Measurements from ENCODE around the gene KCNJ6. TPM values are rescaled to one million over a fixed set of nuclear protein-coding genes. Genes with fewer than 3 reads are reported as not detected.

Gene KCNJ6
- total and polyA plus RNA-seq, 4 donors = 0.01 TPM; not detected in 3

DNA sequence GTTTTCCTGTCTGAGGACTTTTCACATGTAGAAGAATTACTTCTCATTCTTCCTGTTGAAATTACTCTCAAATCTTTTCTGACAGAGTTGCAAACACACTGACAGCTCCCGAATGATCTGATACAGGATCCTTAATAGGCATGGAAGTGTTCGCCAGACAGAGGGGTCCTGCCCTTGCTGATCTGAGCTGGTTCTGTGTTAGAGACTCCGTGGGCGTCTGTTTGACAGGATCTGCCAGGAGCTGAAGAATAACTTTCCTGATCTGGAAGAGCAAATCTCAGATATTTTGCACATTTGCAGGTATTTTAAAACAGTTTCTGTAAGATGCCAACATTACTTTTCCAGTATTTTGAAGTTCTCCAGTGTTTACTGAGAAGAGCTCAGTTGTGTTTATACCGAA is 347.3 kb downstream of the KCNJ6 start:
- no peak overlapping the region for H3K9ac ChIP-seq (ENCODE audit: low read depth in 1 of 2, low read length in 2 of 2)
- no peak overlapping the region for H3K4me3 ChIP-seq (ENCODE audit: low read depth in 1 of 3, low read length in 3 of 3)
- 78% methylated on average over 5 of the region's 5 CpGs for WGBS
- peaks cover 4 to 23% (median 15%) of the 10 kb centered on the region in 4 donors for H3K4me1 ChIP-seq (ENCODE audit: control insufficient read depth in 4 of 4, insufficient read depth in 4 of 4, low read length in 3 of 4)
- H3K36me3 ChIP-seq (ENCODE audit: control insufficient read depth in 4 of 4, insufficient read depth in 3 of 4, low read depth in 1 of 4, low read length in 3 of 4) = no peaks in the 10 kb centered on the region
- TF ChIP-seq HNF4A (conservative IDR thresholded peaks at IDR 0.05) = no peak
- no peak for TF ChIP-seq RAD21 (IDR thresholded peaks at IDR 0.05)
- no peak for TF ChIP-seq FOXA2 (IDR thresholded peaks at IDR 0.05)
- TF ChIP-seq, protein P1, sequence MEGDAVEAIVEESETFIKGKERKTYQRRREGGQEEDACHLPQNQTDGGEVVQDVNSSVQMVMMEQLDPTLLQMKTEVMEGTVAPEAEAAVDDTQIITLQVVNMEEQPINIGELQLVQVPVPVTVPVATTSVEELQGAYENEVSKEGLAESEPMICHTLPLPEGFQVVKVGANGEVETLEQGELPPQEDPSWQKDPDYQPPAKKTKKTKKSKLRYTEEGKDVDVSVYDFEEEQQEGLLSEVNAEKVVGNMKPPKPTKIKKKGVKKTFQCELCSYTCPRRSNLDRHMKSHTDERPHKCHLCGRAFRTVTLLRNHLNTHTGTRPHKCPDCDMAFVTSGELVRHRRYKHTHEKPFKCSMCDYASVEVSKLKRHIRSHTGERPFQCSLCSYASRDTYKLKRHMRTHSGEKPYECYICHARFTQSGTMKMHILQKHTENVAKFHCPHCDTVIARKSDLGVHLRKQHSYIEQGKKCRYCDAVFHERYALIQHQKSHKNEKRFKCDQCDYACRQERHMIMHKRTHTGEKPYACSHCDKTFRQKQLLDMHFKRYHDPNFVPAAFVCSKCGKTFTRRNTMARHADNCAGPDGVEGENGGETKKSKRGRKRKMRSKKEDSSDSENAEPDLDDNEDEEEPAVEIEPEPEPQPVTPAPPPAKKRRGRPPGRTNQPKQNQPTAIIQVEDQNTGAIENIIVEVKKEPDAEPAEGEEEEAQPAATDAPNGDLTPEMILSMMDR (IDR thresholded peaks at IDR 0.05; ENCODE audit: low read depth, low read length, missing input control) = no peak
- TF ChIP-seq, protein P2, sequence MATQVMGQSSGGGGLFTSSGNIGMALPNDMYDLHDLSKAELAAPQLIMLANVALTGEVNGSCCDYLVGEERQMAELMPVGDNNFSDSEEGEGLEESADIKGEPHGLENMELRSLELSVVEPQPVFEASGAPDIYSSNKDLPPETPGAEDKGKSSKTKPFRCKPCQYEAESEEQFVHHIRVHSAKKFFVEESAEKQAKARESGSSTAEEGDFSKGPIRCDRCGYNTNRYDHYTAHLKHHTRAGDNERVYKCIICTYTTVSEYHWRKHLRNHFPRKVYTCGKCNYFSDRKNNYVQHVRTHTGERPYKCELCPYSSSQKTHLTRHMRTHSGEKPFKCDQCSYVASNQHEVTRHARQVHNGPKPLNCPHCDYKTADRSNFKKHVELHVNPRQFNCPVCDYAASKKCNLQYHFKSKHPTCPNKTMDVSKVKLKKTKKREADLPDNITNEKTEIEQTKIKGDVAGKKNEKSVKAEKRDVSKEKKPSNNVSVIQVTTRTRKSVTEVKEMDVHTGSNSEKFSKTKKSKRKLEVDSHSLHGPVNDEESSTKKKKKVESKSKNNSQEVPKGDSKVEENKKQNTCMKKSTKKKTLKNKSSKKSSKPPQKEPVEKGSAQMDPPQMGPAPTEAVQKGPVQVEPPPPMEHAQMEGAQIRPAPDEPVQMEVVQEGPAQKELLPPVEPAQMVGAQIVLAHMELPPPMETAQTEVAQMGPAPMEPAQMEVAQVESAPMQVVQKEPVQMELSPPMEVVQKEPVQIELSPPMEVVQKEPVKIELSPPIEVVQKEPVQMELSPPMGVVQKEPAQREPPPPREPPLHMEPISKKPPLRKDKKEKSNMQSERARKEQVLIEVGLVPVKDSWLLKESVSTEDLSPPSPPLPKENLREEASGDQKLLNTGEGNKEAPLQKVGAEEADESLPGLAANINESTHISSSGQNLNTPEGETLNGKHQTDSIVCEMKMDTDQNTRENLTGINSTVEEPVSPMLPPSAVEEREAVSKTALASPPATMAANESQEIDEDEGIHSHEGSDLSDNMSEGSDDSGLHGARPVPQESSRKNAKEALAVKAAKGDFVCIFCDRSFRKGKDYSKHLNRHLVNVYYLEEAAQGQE (IDR thresholded peaks at IDR 0.05) = no peak
- TF ChIP-seq FOXA1 (IDR thresholded peaks at IDR 0.05) = no peak
- TF ChIP-seq, protein P3, sequence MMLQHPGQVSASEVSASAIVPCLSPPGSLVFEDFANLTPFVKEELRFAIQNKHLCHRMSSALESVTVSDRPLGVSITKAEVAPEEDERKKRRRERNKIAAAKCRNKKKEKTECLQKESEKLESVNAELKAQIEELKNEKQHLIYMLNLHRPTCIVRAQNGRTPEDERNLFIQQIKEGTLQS (IDR thresholded peaks at IDR 0.05) = no peak
- TF ChIP-seq TAF1 (conservative IDR thresholded peaks at IDR 0.05) = no peak
- no peak for TF ChIP-seq GABPA (IDR thresholded peaks at IDR 0.05 in 1 of 2, conservative IDR thresholded peaks at IDR 0.05 in 1 of 2)
- TF ChIP-seq SP1 (IDR thresholded peaks at IDR 0.05) = no peak
- TF ChIP-seq JUND (IDR thresholded peaks at IDR 0.05) = no peak
- TF ChIP-seq, protein P4, sequence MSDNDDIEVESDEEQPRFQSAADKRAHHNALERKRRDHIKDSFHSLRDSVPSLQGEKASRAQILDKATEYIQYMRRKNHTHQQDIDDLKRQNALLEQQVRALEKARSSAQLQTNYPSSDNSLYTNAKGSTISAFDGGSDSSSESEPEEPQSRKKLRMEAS (IDR thresholded peaks at IDR 0.05) = no peak
- no peaks in the 10 kb centered on the region for H3K9me3 ChIP-seq (ENCODE audit: control insufficient read depth in 4 of 4, low read length in 3 of 4)
- no peaks in the 10 kb centered on the region for H3K27me3 ChIP-seq (ENCODE audit: control insufficient read depth in 4 of 4, insufficient read depth in 4 of 4, low read length in 3 of 4)
- H3K27ac ChIP-seq (ENCODE audit: low read depth in 1 of 2, low read length in 2 of 2) = no peak overlapping the region
- DNase-seq (ENCODE audit: low spot score) = no peak

DNA sequence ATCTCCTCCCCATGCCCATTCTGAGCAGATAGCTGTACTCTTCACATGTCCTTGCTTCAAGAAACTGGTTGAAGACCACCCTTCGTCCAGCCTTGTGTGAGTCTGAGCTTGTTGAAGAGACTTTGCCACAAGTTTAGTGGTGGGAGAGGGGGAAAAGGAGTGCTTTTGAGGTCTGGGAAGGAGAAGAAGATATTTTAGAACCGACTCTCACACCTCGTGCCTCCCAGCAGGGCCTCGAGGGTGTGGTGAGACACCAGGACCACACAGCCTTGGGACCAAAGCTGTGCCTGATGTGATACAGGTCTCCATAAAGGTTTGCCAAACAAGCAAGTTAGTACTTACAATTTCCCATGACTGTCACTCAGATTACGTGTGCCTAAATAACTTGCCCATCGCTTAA is 347.8 kb downstream of the KCNJ6 start:
- Histone ChIP-seq H3K9ac (ENCODE audit: low read depth in 1 of 2, low read length in 2 of 2) (no peak overlapping the region), H3K9me3 (ENCODE audit: control insufficient read depth in 4 of 4, low read length in 3 of 4) (no peaks in the 10 kb centered on the region), H3K4me3 (ENCODE audit: low read depth in 1 of 3, low read length in 3 of 3) (no peak overlapping the region), H3K36me3 (ENCODE audit: control insufficient read depth in 4 of 4, insufficient read depth in 3 of 4, low read depth in 1 of 4, low read length in 3 of 4) (no peaks in the 10 kb centered on the region), H3K4me1 (ENCODE audit: control insufficient read depth in 4 of 4, insufficient read depth in 4 of 4, low read length in 3 of 4) (peaks cover 4 to 24% (median 15%) of the 10 kb centered on the region in 4 donors), H3K27me3 (ENCODE audit: control insufficient read depth in 4 of 4, insufficient read depth in 4 of 4, low read length in 3 of 4) (no peaks in the 10 kb centered on the region), H3K27ac (ENCODE audit: low read depth in 1 of 2, low read length in 2 of 2) (no peak overlapping the region)
- no peak for DNase-seq (ENCODE audit: low spot score)
- WGBS = 84% methylated on average over 6 of the region's 6 CpGs
- TF ChIP-seq FOXA1 (IDR thresholded peaks at IDR 0.05) (no peak), FOXA2 (IDR thresholded peaks at IDR 0.05) (no peak), RAD21 (IDR thresholded peaks at IDR 0.05) (no peak), JUND (IDR thresholded peaks at IDR 0.05) (no peak), NR2F2 (IDR thresholded peaks at IDR 0.05) (no peak), GABPA (IDR thresholded peaks at IDR 0.05 in 1 of 2, conservative IDR thresholded peaks at IDR 0.05 in 1 of 2) (no peak), RXRA (IDR thresholded peaks at IDR 0.05) (no peak), SP1 (IDR thresholded peaks at IDR 0.05) (no peak), EGR1 (IDR thresholded peaks at IDR 0.05; ENCODE audit: low read depth in 2 of 2) (no peak), TAF1 (conservative IDR thresholded peaks at IDR 0.05) (no peak), HNF4G (IDR thresholded peaks at IDR 0.05) (no peak), YY1 (IDR thresholded peaks at IDR 0.05) (no peak), HNF4A (conservative IDR thresholded peaks at IDR 0.05) (no peak)
- TF ChIP-seq, protein P3 (IDR thresholded peaks at IDR 0.05) = no peak
- TF ChIP-seq, protein P1 (IDR thresholded peaks at IDR 0.05; ENCODE audit: low read depth, low read length, missing input control) = no peak
- TF ChIP-seq, protein P2 (IDR thresholded peaks at IDR 0.05) = no peak

Data from liver (tissue), 9 donors.